NCI-H82 treated with DMSO at 0.1 percent for 48 hours (cell line): ENCODE measurements around the gene FAM163B.

Experiments used
- DNase-seq: peaks from one replicate; lab custom pipeline; 2025; ENCODE audit not compliant: unreplicated experiment; lab: John Stamatoyannopoulos, UW

Gene FAM163B

GRCh38 chr9:133551446-133551845 lies 57.7 kb downstream of the FAM163B start:
- DNase-seq: no peak

GRCh38 chr9:133547116-133547515 lies 62.1 kb downstream of the FAM163B start:
- DNase-seq: no peak

GRCh38 chr9:133546287-133546680 lies 62.9 kb downstream of the FAM163B start:
- no peak for DNase-seq

GRCh38 chr9:133545494-133546286 lies 63.5 kb downstream of the FAM163B start:
- no peak for DNase-seq

GRCh38 chr9:133543772-133544467 lies 65.3 kb downstream of the FAM163B start:
- DNase-seq: no peak

- DNase-seq: no peak
These were observed 67.2 kb downstream of the FAM163B start for GRCh38 chr9:133542002-133542401.

GRCh38 chr9:133540698-133541025 lies 68.5 kb downstream of the FAM163B start:
- DNase-seq: no peak

GRCh38 chr9:133539991-133540697 lies 69.0 kb downstream of the FAM163B start:
- DNase-seq: no peak

- DNase-seq: no peak
These were observed 70.0 kb downstream of the FAM163B start for GRCh38 chr9:133538851-133539833.

- no peak for DNase-seq
These were observed 71.0 kb downstream of the FAM163B start for GRCh38 chr9:133538176-133538575.

GRCh38 chr9:133537257-133537656 lies 71.9 kb downstream of the FAM163B start:
- DNase-seq: no peak

GRCh38 chr9:133536536-133536935 lies 72.7 kb downstream of the FAM163B start:
- no peak for DNase-seq

GRCh38 chr9:133536080-133536479 lies 73.1 kb downstream of the FAM163B start:
- DNase-seq: no peak

- DNase-seq: no peak
These were observed 73.8 kb downstream of the FAM163B start for GRCh38 chr9:133535306-133535877.

GRCh38 chr9:133534346-133535291 lies 74.6 kb downstream of the FAM163B start, which contains the start of gene ADAMTSL2:
Gene ADAMTSL2, plus strand, starts transcription at chr9:133534704. Its CDS starts 2,009 bp downstream, at chr9:133536713.
- no peak for DNase-seq

- no peak for DNase-seq
These were observed 75.3 kb downstream of the FAM163B start for GRCh38 chr9:133533857-133534256.

GRCh38 chr9:133532937-133533668 lies 76.1 kb downstream of the FAM163B start:
- DNase-seq: peak; percentile 61

- no peak for DNase-seq
These were observed 77.9 kb downstream of the FAM163B start for GRCh38 chr9:133531293-133531692.

- DNase-seq: no peak
These were observed 79.3 kb downstream of the FAM163B start for GRCh38 chr9:133529874-133530273.
